ENCODE measurements around the gene BNIPL. TPM values are rescaled to one million over a fixed set of nuclear protein-coding genes. Genes with fewer than 3 reads are reported as not detected.

The BNIPL gene
- total RNA-seq = 10 to 100 TPM in 2 of 3 donors, under 1 TPM in 1; 0.16 to 47.1 (median 17.0) TPM

- Histone ChIP-seq H3K4me1 (no peaks in the 10 kb centered on the region), H3K27me3 (no peaks in the 10 kb centered on the region), H3K9me3 (no peaks in the 10 kb centered on the region), H3K27ac (peak within 1 kb of the TSS; percentile 42 to 44), H3K36me3 (no peaks in the 10 kb centered on the region), H3K4me3 (peak within 1 kb of the TSS in 2 of 3 donors; percentile 30 to 31)
- intact Hi-C loops (cut with DNase I; ENCODE audit: low total_unique reads) = no loop called here
- no peak for DNase-seq (ENCODE audit: low spot score in 2 of 2)
- TF ChIP-seq POLR2AphosphoS5 (IDR thresholded peaks at IDR 0.05) = no peak
- no peak for TF ChIP-seq POLR2A (IDR thresholded peaks at IDR 0.05)
- TF ChIP-seq CTCF (IDR thresholded peaks at IDR 0.05) = no peak
These were observed at the start of gene BNIPL for GRCh38 chr1:151036356-151036755. BNIPL (plus strand) TSS chr1:151036586; CDS start chr1:151036726, 140 bp downstream.

- Histone ChIP-seq H3K4me1 (no peaks in the 10 kb centered on the region), H3K36me3 (no peaks in the 10 kb centered on the region), H3K4me3 (no peak overlapping the region), H3K27ac (no peak overlapping the region), H3K27me3 (no peaks in the 10 kb centered on the region), H3K9me3 (no peaks in the 10 kb centered on the region)
- TF ChIP-seq POLR2AphosphoS5 (IDR thresholded peaks at IDR 0.05) (no peak), POLR2A (IDR thresholded peaks at IDR 0.05) (no peak), CTCF (IDR thresholded peaks at IDR 0.05) (no peak)
- no peak for DNase-seq (ENCODE audit: low spot score in 2 of 2)
- intact Hi-C loops (cut with DNase I; ENCODE audit: low total_unique reads) = no loop called here
These were observed 48.5 kb upstream of the BNIPL start for GRCh38 chr1:150987924-150988323.

GRCh38 chr1:150992626-150993025 lies 43.8 kb upstream of the BNIPL start:
- H3K27ac ChIP-seq = no peak overlapping the region
- DNase-seq (ENCODE audit: low spot score in 2 of 2) = no peak
- H3K4me1 ChIP-seq = no peaks in the 10 kb centered on the region
- H3K27me3 ChIP-seq = no peaks in the 10 kb centered on the region
- no peak for TF ChIP-seq POLR2AphosphoS5 (IDR thresholded peaks at IDR 0.05)
- TF ChIP-seq CTCF (IDR thresholded peaks at IDR 0.05) = no peak
- no peak for TF ChIP-seq POLR2A (IDR thresholded peaks at IDR 0.05)
- no peaks in the 10 kb centered on the region for H3K9me3 ChIP-seq
- no peaks in the 10 kb centered on the region for H3K36me3 ChIP-seq
- intact Hi-C loops (cut with DNase I; ENCODE audit: low total_unique reads) = no loop called here
- H3K4me3 ChIP-seq = no peak overlapping the region

GRCh38 chr1:150994248-150994647 lies 42.1 kb upstream of the BNIPL start:
- no peaks in the 10 kb centered on the region for H3K4me1 ChIP-seq
- intact Hi-C loops (cut with DNase I; ENCODE audit: low total_unique reads) = no loop called here
- no peaks in the 10 kb centered on the region for H3K9me3 ChIP-seq
- no peaks in the 10 kb centered on the region for H3K27me3 ChIP-seq
- peaks cover 10% of the 10 kb centered on the region for H3K36me3 ChIP-seq
- no peak for DNase-seq (ENCODE audit: low spot score in 2 of 2)
- no peak for TF ChIP-seq POLR2A (IDR thresholded peaks at IDR 0.05)
- no peak for TF ChIP-seq CTCF (IDR thresholded peaks at IDR 0.05)
- TF ChIP-seq POLR2AphosphoS5 (IDR thresholded peaks at IDR 0.05) = no peak
- peak overlapping the region; percentile 2 to 6 for H3K27ac ChIP-seq
- H3K4me3 ChIP-seq = no peak overlapping the region

- Histone ChIP-seq H3K27ac (peak overlapping the region; percentile 41 to 76), H3K27me3 (no peaks in the 10 kb centered on the region), H3K4me3 (peak overlapping the region in 2 of 3 donors; percentile 11 to 14), H3K36me3 (peaks cover 11% of the 10 kb centered on the region), H3K4me1 (no peaks in the 10 kb centered on the region), H3K9me3 (no peaks in the 10 kb centered on the region)
- DNase-seq (ENCODE audit: low spot score in 2 of 2) = no peak
- no peak for TF ChIP-seq POLR2A (IDR thresholded peaks at IDR 0.05)
- no peak for TF ChIP-seq CTCF (IDR thresholded peaks at IDR 0.05)
- no peak for TF ChIP-seq POLR2AphosphoS5 (IDR thresholded peaks at IDR 0.05)
- intact Hi-C loops (cut with DNase I; ENCODE audit: low total_unique reads) = no loop called here
These were observed 40.9 kb upstream of the BNIPL start for GRCh38 chr1:150995460-150995859.
